WI38 (cell line): ENCODE results near the gene PARN.

Source experiments
- H3K4me3 ChIP-seq: 2 replicates; pipeline ENCODE4 v1.5.1; 2011; ENCODE audit warnings: low read depth, mild to moderate bottlenecking, control low read depth, low read length
- TF ChIP-seq, protein P1 (sequence below): IDR thresholded peaks from 2 replicates; pipeline ENCODE4 v1.5.1; 2012; ENCODE audit warnings: low read depth, mild to moderate bottlenecking, control low read depth, low read length

Gene PARN

GRCh38 chr16:14538604-14539003 is 91.5 kb downstream of the PARN start:
- no peak overlapping the region for H3K4me3 ChIP-seq
- TF ChIP-seq, protein P1, sequence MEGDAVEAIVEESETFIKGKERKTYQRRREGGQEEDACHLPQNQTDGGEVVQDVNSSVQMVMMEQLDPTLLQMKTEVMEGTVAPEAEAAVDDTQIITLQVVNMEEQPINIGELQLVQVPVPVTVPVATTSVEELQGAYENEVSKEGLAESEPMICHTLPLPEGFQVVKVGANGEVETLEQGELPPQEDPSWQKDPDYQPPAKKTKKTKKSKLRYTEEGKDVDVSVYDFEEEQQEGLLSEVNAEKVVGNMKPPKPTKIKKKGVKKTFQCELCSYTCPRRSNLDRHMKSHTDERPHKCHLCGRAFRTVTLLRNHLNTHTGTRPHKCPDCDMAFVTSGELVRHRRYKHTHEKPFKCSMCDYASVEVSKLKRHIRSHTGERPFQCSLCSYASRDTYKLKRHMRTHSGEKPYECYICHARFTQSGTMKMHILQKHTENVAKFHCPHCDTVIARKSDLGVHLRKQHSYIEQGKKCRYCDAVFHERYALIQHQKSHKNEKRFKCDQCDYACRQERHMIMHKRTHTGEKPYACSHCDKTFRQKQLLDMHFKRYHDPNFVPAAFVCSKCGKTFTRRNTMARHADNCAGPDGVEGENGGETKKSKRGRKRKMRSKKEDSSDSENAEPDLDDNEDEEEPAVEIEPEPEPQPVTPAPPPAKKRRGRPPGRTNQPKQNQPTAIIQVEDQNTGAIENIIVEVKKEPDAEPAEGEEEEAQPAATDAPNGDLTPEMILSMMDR = no peak

GRCh38 chr16:14531613-14532012 is 98.4 kb downstream of the PARN start:
- TF ChIP-seq, protein P1 = no peak
- H3K4me3 ChIP-seq = no peak overlapping the region

GRCh38 chr16:14531101-14531500 is 99.0 kb downstream of the PARN start:
- TF ChIP-seq, protein P1 = no peak
- H3K4me3 ChIP-seq = no peak overlapping the region

GRCh38 chr16:14530046-14530445 is 100.0 kb downstream of the PARN start:
- H3K4me3 ChIP-seq = no peak overlapping the region
- TF ChIP-seq, protein P1 = no peak

GRCh38 chr16:14529010-14529669 is 100.9 kb downstream of the PARN start:
- 0 out of 2 replicates have a peak overlapping the region, but pooled peaks have one; percentile 22 for H3K4me3 ChIP-seq
- TF ChIP-seq, protein P1 = peak; percentile 50

DNA sequence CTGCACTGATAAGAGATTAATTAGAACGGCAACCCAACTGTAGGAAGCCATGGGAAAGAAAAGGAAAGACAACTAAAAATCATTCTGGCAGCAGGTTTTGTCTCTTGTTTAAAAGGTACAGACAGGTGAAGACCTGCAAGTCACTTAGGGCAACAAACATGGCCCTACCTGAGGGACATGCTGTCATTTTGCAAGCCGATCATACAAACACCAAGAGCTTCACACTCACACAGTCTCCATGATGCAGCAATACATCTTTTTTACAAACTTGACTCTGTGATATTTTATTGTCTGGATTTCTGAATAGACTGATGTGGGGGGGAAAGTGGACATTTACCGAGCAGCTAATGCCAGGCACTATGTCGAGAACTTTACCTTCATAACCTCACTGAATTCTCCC is 101.8 kb downstream of the PARN start:
- no peak overlapping the region for H3K4me3 ChIP-seq

GRCh38 chr16:14527411-14528044 is 102.5 kb downstream of the PARN start:
- H3K4me3 ChIP-seq = no peak overlapping the region
- TF ChIP-seq, protein P1 = no peak

More for the DNA sequence above, 101.8 kb downstream of the PARN start:
- TF ChIP-seq, protein P1 = no peak
